ENCODE data around the gene CNPY3. TPM values are rescaled to one million over a fixed set of nuclear protein-coding genes. Genes with fewer than 3 reads are reported as not detected.

Gene CNPY3
- total and polyA plus RNA-seq, 2 of the 13 experiments (the other 11 are each of a cell fraction or from before 2014, with no cell fraction given) = 42.3 to 60.2 TPM

GRCh38 chr6:42938987-42939809 is 9.9 kb downstream of the CNPY3 start (continued):
- TF ChIP-seq ZBTB4 (CRISPR knock-in tag; IDR thresholded peaks at IDR 0.05; ENCODE audit: borderline replicate concordance) (no peak; the same call in 1 of the 2 replicates), ZNF224 (CRISPR knock-in tag; IDR thresholded peaks at IDR 0.05) (no peak), PHB2 (IDR thresholded peaks at IDR 0.05; ENCODE audit: partially characterized antibody) (no peak), SMYD3 (CRISPR knock-in tag; IDR thresholded peaks at IDR 0.05) (no peak; the same call in 1 of the 2 replicates), JARID2 (CRISPR knock-in tag; IDR thresholded peaks at IDR 0.05; ENCODE audit: insufficient replicate concordance) (no peak), ZNF563 (CRISPR knock-in tag; IDR thresholded peaks at IDR 0.05) (no peak; the same call in 1 of the 2 replicates), ARID4A (CRISPR knock-in tag; IDR thresholded peaks at IDR 0.05; ENCODE audit: borderline replicate concordance) (peak; percentile 84), NFKBIZ (CRISPR knock-in tag; IDR thresholded peaks at IDR 0.05) (0 out of 2 replicates have a peak, but pooled peaks have one; percentile 71), CBX2 (IDR thresholded peaks at IDR 0.05; ENCODE audit: low read depth, low read length) (no peak), CBX2 (CRISPR knock-in tag; IDR thresholded peaks at IDR 0.05; ENCODE audit: low read depth) (no peak), TBX3 (IDR thresholded peaks at IDR 0.05; ENCODE audit: borderline replicate concordance) (peak; percentile 41; the same call in 1 of the 2 replicates), ZNF230 (CRISPR knock-in tag; IDR thresholded peaks at IDR 0.05) (peak; percentile 92; the same call in 1 of the 2 replicates), MLLT10 (CRISPR knock-in tag; IDR thresholded peaks at IDR 0.05) (no peak), MAX (IDR thresholded peaks at IDR 0.05) (peak; percentile 96), ZFP36 (IDR thresholded peaks at IDR 0.05; ENCODE audit: borderline replicate concordance, low read depth, low read length, partially characterized antibody) (no peak), KLF13 (CRISPR knock-in tag; IDR thresholded peaks at IDR 0.05) (no peak), KAT2B (IDR thresholded peaks at IDR 0.05; ENCODE audit: borderline replicate concordance, low read depth, low read length) (no peak), NKX3-1 (CRISPR knock-in tag; IDR thresholded peaks at IDR 0.05) (no peak), ZNF703 (CRISPR knock-in tag; IDR thresholded peaks at IDR 0.05; ENCODE audit: borderline replicate concordance) (no peak), MNT (IDR thresholded peaks at IDR 0.05) (0 out of 2 replicates have a peak, but pooled peaks have one; percentile 25), FOXK2 (IDR thresholded peaks at IDR 0.05) (peak; percentile 87)
